ENCODE results near the gene TTC39B. TPM values are rescaled to one million over a fixed set of nuclear protein-coding genes. Genes with fewer than 3 reads are reported as not detected.

TTC39B gene
- total RNA-seq, 2 donors from 2014 or later: 5.3 to 6.0 TPM

GRCh38 chr9:15150939-15151338 lies 156.1 kb downstream of the TTC39B start:
- H3K27ac ChIP-seq: no peak overlapping the region
- no peak overlapping the region for H3K4me3 ChIP-seq
- no peak for ATAC-seq
- H3K27me3 ChIP-seq: no peaks in the 10 kb centered on the region
- no peak for DNase-seq
- no peaks in the 10 kb centered on the region for H3K36me3 ChIP-seq (replicated peaks in 1 of 2; ENCODE audit: insufficient read depth in 1 of 2, low read depth in 2 of 2)
- no peak for TF ChIP-seq POLR2A (IDR thresholded peaks at IDR 0.05)
- TF ChIP-seq, protein P1, sequence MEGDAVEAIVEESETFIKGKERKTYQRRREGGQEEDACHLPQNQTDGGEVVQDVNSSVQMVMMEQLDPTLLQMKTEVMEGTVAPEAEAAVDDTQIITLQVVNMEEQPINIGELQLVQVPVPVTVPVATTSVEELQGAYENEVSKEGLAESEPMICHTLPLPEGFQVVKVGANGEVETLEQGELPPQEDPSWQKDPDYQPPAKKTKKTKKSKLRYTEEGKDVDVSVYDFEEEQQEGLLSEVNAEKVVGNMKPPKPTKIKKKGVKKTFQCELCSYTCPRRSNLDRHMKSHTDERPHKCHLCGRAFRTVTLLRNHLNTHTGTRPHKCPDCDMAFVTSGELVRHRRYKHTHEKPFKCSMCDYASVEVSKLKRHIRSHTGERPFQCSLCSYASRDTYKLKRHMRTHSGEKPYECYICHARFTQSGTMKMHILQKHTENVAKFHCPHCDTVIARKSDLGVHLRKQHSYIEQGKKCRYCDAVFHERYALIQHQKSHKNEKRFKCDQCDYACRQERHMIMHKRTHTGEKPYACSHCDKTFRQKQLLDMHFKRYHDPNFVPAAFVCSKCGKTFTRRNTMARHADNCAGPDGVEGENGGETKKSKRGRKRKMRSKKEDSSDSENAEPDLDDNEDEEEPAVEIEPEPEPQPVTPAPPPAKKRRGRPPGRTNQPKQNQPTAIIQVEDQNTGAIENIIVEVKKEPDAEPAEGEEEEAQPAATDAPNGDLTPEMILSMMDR (IDR thresholded peaks at IDR 0.05): no peak
- 70 to 78% methylated on average over 4 of the region's 4 CpGs for WGBS, 2 donors
- intact Hi-C loops (cut with DNase I): no loop called here
- peaks cover 7% of the 10 kb centered on the region for H3K4me1 ChIP-seq
- no peaks in the 10 kb centered on the region for H3K9me3 ChIP-seq

GRCh38 chr9:15149450-15149849 lies 157.6 kb downstream of the TTC39B start:
- Histone ChIP-seq H3K27me3 (no peaks in the 10 kb centered on the region), H3K36me3 (replicated peaks in 1 of 2; ENCODE audit: insufficient read depth in 1 of 2, low read depth in 2 of 2) (no peaks in the 10 kb centered on the region), H3K4me1 (no peaks in the 10 kb centered on the region), H3K4me3 (no peak overlapping the region), H3K9me3 (no peaks in the 10 kb centered on the region), H3K27ac (no peak overlapping the region)
- no peak for TF ChIP-seq POLR2A (IDR thresholded peaks at IDR 0.05)
- TF ChIP-seq, protein P1 (IDR thresholded peaks at IDR 0.05): no peak
- intact Hi-C loops (cut with DNase I): no loop called here
- ATAC-seq: no peak
- no peak for DNase-seq

GRCh38 chr9:15146268-15146700 lies 160.7 kb downstream of the TTC39B start:
- H3K27me3 ChIP-seq: no peaks in the 10 kb centered on the region
- no peaks in the 10 kb centered on the region for H3K4me1 ChIP-seq
- H3K27ac ChIP-seq: no peak overlapping the region
- TF ChIP-seq, protein P1 (IDR thresholded peaks at IDR 0.05): no peak
- TF ChIP-seq POLR2A (IDR thresholded peaks at IDR 0.05): no peak
- H3K36me3 ChIP-seq (replicated peaks in 1 of 2; ENCODE audit: insufficient read depth in 1 of 2, low read depth in 2 of 2): no peaks in the 10 kb centered on the region
- 64 to 74% methylated on average over 9 of the region's 9 CpGs for WGBS, 2 donors
- no peak for ATAC-seq
- no peak for DNase-seq
- intact Hi-C loops (cut with DNase I): no loop called here
- H3K9me3 ChIP-seq: no peaks in the 10 kb centered on the region
- H3K4me3 ChIP-seq: no peak overlapping the region

DNA sequence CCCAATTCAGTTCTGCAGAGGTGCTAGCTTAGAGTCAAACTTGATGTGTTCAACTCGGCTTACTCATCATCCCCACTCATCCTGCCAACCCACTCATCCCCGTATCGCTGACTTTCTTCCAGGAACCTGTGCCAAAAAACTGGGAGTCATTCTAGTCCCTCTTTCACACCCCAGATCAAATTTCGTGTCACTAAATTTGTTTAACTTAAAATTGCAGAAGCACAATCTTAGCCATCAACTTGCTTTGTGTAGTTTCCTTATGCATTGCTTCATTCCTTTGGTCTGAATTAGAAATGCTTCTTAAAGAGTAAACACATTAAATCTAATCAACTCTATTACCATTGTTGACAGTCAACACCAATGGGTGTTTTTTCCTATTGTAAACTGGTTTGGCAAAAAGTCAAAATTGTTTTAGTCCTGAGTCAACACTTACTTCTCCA lies 162.4 kb downstream of the TTC39B start:
- Histone ChIP-seq H3K4me3 (no peak overlapping the region), H3K36me3 (replicated peaks in 1 of 2; ENCODE audit: insufficient read depth in 1 of 2, low read depth in 2 of 2) (no peaks in the 10 kb centered on the region), H3K27me3 (no peaks in the 10 kb centered on the region), H3K27ac (no peak overlapping the region), H3K4me1 (no peaks in the 10 kb centered on the region), H3K9me3 (no peaks in the 10 kb centered on the region)
- ATAC-seq (no peak), DNase-seq (no peak)
- WGBS, 2 donors: 21 to 30% methylated on average over 4 of the region's 4 CpGs
- TF ChIP-seq, protein P1 (IDR thresholded peaks at IDR 0.05): no peak
- no peak for TF ChIP-seq POLR2A (IDR thresholded peaks at IDR 0.05)
- intact Hi-C loops (cut with DNase I): no loop called here

DNA sequence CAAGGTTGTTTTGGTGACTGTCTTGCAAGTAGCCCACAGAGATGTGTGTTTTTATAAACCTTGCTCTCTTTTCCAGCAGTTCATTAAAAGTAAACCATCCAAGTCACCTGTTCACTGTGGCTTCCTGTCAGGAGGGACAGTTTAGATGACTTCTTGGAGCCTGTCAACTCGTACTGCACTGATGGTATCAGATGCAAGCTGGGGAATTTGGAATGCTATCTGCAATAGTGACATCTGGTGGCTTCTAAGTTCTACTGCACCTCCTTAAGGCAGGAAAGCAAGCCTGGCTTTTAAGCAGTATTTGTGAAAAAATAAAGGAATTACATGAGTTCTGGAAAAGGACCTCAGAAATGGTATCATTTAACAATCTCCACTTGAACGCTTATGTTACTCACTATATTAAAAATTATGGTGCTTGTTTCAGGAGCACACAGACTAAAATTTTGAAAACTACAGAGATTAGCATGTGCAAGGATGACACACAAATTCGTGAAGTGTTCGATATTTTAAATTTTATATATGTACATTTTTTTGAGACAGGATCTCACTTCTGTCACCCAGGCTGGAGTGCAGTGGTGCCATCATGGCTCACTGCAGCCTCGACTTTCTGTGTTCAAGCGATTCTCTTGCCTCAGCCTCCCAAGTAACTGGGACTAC lies 164.0 kb downstream of the TTC39B start:
- no peak overlapping the region for H3K27ac ChIP-seq
- no peaks in the 10 kb centered on the region for H3K36me3 ChIP-seq (replicated peaks in 1 of 2; ENCODE audit: insufficient read depth in 1 of 2, low read depth in 2 of 2)
- WGBS, 2 donors: 53 to 56% methylated on average over 6 of the region's 6 CpGs
- TF ChIP-seq, protein P1 (IDR thresholded peaks at IDR 0.05): peak; percentile 57 to 78 (median 62)
- TF ChIP-seq POLR2A (IDR thresholded peaks at IDR 0.05): no peak
- H3K9me3 ChIP-seq: no peaks in the 10 kb centered on the region
- DNase-seq (peak in 1 of 4 donors; percentile 14), ATAC-seq (peak; percentile 73)
- H3K4me3 ChIP-seq: no peak overlapping the region
- no peaks in the 10 kb centered on the region for H3K4me1 ChIP-seq
- no peaks in the 10 kb centered on the region for H3K27me3 ChIP-seq
- intact Hi-C loops (cut with DNase I): no loop called here
